GM20000 (cell line): ENCODE measurements around the gene PCDHGB3.
"Not testable (repeated sequence)": the region's sequence is repeated elsewhere in the genome, so short reads cannot be mapped to it uniquely, and the experiment has no call there.

Source experiments
- DNase-seq: peaks from one replicate; pipeline ENCODE4 v3.0.0; 2012; ENCODE audit warnings: low spot score
- TF ChIP-seq, protein P1 (sequence below): IDR thresholded peaks from 2 replicates; pipeline ENCODE4 v1.5.1; 2012; ENCODE audit warnings: mild to moderate bottlenecking, control low read depth; ENCODE audit errors: extremely low read depth, missing control alignments

Gene PCDHGB3

DNA sequence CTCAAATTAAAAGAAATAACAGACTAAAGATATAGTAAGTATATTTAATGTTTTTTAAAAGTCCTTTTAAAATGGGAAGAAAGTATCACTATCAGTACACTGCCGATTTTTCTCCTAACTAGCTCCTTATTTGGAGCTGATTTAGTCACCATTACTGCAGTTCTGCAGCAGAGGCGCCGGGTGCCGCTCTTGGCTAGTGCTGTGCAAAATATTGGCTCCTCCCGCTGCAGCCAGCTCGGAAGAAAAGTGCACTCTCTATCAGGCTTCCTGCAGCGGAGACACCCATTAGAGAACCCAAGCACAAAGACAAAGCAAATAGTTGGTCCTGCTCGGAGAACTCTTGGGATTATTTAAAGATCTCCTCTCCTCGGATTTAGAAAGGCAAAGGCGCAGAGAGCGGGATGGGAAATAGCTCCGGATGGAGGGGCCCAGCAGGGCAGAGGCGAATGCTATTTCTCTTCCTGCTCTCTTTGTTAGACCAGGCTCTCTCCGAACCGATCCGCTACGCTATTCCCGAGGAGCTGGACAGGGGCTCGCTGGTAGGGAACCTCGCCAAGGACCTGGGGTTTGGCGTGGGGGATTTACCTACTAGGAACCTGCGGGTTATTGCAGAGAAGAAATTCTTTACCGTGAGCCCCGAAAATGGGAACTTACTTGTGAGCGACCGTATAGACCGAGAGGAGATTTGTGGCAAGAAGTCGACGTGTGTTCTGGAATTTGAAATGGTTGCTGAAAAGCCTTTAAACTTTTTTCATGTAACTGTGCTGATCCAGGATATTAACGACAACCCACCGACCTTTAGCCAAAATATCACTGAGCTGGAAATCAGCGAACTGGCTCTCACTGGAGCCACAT lies at the start of gene PCDHGB3:
PCDHGB3 (plus strand) TSS at position 249 of the 855 bp plus-strand sequence; CDS start at position 402, 153 bp downstream.
- peak; percentile 86 for DNase-seq
- TF ChIP-seq, protein P1, sequence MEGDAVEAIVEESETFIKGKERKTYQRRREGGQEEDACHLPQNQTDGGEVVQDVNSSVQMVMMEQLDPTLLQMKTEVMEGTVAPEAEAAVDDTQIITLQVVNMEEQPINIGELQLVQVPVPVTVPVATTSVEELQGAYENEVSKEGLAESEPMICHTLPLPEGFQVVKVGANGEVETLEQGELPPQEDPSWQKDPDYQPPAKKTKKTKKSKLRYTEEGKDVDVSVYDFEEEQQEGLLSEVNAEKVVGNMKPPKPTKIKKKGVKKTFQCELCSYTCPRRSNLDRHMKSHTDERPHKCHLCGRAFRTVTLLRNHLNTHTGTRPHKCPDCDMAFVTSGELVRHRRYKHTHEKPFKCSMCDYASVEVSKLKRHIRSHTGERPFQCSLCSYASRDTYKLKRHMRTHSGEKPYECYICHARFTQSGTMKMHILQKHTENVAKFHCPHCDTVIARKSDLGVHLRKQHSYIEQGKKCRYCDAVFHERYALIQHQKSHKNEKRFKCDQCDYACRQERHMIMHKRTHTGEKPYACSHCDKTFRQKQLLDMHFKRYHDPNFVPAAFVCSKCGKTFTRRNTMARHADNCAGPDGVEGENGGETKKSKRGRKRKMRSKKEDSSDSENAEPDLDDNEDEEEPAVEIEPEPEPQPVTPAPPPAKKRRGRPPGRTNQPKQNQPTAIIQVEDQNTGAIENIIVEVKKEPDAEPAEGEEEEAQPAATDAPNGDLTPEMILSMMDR: peak; percentile 72

DNA sequence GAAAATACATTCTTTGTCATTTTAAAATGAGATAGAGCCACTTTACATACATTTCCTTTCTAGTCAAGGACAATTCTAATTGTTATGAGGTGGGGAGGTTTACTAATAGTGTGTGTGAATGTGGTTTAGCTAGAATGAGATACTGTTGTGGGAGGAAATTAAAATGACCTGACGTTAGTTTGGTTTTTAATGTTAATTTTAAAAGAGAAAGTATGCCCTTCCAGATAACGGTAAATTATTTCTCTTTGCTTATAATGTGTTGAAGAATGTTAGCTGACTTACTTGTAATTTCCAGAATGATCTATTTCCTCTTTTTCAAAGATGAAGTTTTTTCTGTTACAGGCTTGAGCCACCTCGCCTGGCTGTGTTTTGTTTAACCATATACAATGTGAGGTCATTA lies 47.8 kb upstream of the PCDHGB3 start:
- TF ChIP-seq, protein P1: no peak
- no peak for DNase-seq

DNA sequence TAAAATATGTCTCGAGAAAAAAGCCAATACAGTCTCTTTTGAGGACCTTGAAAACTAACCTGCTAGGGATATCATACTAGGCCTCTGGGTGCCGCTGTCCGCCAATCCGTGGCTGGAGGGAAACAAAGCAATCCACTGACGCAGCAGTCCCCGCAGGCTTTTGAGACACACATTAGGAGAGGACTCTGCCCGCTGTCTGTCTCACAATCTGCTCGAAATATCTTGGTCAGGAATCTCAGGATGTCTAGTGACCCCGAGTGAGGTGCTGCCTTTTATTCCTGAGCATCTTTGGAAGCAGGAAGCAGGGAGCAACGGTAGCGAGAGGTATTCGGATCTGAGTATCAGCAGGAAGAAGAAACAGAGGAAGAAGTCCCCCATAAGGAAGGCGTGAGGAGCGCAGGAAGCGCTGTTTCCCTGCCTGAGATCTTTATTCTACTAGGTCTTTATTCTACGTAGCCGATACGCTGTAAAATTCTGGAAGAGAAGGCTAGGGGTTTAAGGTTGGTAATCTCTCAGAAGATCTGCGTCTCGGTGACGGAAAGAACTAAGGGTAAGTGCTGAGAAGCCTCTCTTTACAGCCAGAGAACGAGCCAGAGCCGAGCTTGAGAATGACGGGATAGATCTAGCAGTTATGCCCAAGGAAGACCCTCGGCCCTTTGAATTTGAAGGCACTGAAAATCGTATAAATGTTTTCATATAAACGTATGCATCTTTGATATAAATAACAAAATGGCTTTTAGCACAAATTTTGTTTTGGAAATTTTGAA lies 43.8 kb upstream of the PCDHGB3 start:
- peak; percentile 54 for DNase-seq
- TF ChIP-seq, protein P1: peak; percentile 35

DNA sequence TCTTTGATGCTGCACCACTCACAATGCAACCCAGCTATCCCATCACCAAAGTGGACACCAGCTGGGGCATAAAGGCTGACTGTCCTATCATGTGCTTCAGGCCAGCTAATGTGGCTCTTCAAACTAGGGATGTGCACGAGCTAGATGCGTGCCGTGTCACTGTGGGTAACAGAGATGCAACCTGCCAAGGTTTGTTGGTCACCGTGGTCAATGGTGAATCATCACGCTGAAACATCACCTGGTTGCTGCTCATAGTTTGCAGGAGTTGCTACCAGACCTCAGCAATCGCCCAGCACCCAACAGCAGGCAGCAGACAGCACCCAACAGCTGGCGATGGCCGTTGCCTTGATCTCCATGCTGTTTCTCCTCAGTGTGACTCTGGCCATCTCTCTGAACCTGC lies 41.8 kb upstream of the PCDHGB3 start:
- DNase-seq: no peak
- TF ChIP-seq, protein P1: no peak

DNA sequence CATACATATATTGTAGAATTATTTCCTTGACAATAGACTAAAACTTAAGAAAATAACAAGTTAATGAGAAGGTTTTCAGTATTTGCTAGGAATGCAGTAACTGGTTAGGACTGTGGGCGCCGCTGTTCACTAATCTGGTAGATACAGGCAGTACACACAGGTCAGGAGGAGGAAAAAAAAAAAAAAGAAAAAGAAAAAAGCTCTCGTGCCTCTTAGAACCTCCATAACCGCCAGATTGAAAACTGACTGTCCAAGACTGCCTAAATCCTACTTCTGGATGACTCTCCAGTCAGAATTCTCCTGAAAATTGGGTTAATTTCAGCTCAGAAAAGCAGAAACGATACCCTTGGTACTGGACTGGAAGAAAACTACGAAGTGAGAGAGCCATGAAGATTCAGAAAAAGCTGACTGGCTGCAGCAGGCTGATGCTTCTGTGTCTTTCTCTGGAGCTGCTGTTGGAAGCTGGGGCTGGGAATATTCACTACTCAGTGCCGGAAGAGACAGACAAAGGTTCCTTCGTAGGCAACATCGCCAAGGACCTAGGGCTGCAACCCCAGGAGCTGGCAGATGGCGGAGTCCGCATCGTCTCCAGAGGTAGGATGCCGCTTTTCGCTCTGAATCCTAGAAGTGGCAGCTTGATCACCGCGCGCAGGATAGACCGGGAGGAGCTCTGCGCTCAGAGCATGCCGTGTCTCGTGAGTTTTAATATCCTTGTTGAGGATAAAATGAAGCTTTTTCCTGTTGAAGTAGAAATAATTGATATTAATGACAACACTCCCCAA lies 39.6 kb upstream of the PCDHGB3 start, which contains the start of gene PCDHGA1:
PCDHGA1 (plus strand) TSS at position 216 of the 782 bp plus-strand sequence.
- DNase-seq: peak; percentile 63
- TF ChIP-seq, protein P1: peak; percentile 70

DNA sequence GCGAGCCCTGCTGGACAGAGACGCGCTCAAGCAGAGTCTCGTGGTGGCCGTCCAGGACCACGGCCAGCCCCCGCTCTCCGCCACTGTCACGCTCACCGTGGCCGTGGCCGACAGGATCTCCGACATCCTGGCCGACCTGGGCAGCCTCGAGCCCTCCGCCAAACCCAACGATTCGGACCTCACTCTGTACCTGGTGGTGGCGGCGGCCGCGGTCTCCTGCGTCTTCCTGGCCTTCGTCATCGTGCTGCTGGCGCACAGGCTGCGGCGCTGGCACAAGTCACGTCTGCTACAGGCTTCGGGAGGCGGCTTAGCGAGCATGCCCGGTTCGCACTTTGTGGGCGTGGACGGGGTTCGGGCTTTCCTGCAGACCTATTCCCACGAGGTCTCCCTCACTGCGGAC lies 37.5 kb upstream of the PCDHGB3 start:
- DNase-seq: not testable (repeated sequence)

DNA sequence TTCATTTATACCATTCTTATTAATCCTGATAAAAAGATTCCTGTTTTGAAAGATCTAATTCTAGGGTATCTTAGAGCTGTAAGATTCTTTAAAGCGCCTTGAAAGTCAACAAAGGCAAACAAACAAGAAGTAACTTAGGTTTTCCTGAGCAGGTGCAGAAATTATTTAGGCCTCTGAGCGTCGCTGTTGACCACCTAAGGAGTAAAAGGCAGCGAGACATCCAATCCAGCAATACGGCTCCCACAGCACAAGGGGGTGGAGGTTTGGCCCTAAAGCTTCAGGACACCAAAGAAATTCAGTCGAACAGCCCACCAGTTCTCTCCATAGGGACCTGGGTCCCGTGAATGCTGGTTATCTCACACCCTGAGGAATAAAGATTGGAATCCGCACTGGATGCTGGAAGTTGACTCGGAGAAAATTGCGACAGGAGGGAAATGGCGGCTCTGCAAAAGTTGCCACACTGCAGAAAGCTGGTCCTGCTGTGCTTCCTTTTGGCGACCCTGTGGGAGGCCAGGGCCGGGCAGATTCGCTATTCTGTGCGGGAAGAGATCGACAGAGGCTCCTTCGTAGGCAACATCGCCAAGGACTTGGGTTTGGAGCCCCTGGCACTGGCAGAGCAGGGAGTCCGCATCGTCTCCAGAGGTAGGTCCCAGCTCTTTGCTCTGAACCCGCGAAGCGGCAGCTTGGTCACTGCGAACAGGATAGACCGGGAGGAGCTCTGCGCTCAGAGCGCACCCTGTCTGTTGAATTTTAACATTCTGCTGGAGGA lies 31.3 kb upstream of the PCDHGB3 start, which contains the start of gene PCDHGA2:
PCDHGA2 (plus strand) TSS at position 223 of the 769 bp plus-strand sequence.
- TF ChIP-seq, protein P1: peak; percentile 24
- peak; percentile 72 for DNase-seq

DNA sequence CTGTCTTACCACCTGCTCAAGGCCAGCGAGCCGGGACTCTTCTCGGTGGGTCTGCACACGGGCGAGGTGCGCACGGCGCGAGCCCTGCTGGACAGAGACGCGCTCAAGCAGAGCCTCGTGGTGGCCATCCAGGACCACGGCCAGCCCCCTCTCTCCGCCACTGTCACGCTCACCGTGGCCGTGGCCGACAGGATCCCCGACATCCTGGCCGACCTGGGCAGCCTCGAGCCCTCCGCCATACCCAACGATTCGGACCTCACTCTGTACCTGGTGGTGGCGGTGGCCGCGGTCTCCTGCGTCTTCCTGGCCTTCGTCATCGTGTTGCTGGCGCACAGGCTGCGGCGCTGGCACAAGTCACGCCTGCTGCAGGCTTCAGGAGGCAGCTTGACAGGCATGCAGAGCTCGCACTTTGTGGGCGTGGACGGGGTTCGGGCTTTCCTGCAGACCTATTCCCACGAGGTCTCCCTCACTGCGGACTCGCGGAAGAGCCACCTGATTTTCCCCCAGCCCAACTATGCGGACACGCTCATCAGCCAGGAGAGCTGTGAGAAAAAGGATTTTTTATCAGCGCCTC lies 29.2 kb upstream of the PCDHGB3 start:
- not testable (repeated sequence) for DNase-seq
